GM21825 (cell line): ENCODE data around the gene SKI.

Source experiments
- ATAC-seq: cut with Tn5 transposase; IDR thresholded peaks from one replicate; pipeline ENCODE4 v1.9.1; 2021; ENCODE audit warnings: mild to moderate bottlenecking, moderate library complexity; ENCODE audit not compliant: unreplicated experiment

SKI gene

DNA sequence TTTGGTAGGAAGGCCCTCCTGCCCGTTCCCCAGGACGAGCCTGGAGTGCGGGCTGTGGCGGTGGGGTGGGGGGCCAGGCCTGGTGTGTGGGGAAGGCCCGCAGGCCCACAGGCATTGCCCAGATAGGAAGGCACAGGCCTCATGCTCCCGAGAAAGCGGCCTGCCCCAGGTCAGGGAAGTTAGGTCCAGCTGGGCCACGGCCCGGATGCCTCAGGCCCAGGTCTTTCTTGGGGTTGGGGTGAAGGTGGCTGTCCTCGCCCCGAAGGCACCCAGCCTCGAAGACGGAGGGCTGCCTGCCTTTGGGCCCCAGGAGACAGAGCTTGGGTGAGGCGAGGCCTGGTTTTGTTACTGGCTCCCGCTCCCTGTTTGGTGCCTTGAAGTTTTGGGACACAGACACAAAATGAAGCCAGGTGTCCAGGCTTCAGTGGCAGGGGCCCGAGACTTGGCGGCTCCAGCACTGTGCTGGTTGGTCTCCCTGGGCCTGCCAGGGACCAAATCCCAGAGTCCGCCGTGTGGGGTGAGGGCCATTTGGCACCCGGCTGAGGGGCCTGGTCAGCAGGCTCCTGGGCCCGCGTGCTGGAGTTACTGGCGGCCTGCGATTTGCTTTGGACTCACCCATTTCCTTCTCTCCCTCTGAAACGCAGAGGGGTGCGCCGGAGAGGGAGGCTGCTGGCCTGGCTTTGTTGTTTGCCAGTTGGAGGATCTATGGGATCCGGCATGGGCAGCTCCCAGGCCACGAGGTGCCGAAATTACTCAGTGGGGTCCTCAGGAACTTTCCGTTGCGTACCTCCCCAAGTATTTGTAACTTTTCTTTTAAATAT, 2.0 kb downstream of the SKI start:
- no peak for ATAC-seq

GRCh38 chr1:2230781-2231531, 2.8 kb downstream of the SKI start:
- no peak for ATAC-seq

GRCh38 chr1:2231532-2232254, 3.6 kb downstream of the SKI start:
- no peak for ATAC-seq

DNA sequence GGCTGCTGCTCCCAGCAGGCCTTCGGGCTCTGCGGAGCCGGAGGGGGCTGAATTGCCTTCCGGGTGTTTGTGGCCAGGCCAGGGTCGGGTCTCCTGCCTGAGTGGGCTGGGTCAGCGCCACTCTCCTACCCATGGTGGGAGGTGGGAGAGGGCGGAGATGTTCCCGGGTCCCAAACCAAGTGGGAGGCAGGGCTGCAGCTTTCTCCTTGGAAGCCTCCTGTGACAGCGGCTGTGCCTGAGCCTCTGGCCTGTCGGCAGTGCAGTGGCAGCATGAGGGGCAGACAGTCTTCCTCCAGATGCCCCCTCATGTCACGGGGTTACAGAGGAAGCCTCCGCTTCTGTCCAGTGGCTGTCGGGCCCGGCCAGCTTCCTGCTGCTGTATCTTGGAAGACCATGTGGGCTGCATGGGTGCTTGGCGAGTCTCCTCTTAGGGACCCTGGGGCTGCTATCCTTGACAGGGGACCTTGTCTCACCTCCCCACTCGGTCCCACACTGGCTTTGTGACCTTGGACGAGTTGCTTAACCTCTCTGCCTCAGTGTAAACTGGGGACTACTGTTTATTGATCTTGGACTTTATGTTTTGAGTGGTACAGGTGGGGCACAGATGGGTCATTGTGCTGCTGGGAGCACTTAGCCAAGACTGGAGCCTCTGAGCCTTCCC, 4.3 kb downstream of the SKI start:
- ATAC-seq: no peak

DNA sequence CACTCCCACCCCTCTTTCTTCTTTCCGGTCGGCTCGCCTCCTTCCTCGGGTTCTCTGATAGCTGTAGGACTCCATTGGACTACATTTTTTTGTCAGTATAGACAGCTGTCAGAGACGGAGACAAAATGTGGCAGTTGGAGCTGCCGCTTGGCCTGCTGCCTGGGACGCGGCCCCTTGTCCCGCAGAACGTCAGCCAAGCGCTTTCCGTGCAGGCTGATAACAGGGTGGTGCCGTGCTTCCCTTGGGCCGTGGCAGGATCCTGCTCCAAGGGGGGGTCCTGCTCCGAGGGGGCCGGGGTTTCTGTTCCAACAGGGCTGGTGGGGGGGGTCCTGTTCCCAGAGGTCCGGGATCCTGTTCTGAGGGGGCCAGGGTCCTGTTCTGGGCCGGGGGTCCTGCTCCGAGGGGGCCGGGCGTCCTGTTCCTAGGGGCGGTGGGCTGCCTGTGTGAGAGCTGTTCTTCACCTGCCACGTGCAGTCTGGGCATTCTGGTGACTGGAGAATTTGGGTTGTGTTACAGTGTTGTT, 4.9 kb downstream of the SKI start:
- ATAC-seq: no peak

DNA sequence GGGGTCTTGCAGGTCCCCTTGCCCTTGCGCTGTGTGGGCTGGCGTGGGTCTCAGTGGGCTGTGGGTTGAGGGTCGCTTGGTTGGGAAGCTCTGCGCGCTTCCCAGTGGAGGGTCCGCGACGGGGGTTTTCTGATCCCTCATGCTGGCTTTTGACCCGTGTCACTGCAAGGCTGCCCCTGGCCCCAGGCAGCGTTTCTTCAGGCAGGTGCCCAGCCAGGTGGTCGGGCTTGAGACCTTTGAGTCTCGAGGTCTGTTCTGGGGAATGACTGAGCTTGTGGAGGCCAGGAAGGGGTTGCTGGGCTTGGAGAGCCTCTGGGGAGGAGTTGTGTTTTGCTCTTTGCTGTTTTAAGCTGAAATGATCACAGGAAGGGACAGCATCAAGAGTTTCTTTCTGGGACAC, 5.3 kb downstream of the SKI start:
- no peak for ATAC-seq

DNA sequence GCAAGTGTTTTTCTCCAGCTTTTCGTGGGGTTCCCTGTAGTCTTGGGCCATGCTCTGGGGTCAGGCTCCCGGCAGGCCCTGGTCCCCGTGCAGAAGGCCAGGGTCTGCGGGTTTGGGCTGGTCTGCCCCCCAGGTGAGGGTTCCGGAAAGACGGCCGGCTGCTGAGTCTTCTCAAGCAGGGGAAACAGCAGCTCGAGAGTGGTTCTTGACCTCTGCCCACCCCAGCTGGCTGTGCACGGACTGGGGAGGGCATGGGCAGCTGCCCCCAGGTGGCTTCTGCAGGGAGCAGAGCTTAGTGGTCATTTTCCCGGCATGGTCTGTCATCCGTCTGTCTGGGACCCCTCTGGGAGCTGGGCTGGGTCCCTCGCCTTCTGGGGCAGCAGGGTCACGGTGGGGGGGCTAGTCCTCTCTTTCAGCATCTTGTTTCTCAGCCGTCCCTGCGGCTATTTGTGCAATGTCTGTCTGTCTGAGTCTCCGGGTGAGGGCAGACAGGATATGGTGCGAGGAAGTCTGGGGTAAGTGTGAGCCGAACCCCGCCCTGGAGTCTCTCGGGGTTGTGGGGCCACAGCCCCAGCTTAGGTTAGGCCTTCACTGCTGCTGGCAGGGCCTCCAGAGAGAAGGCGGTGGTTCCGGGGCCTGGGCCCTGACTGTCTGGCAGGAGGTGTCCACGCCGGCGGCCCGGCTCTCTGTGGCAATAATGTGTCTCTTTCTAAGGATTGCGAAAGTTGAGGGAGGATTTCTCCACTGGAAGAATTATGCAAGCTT, 6.1 kb downstream of the SKI start:
- ATAC-seq: peak; percentile 48

- ATAC-seq: no peak
Measured at GRCh38 chr1:2234762-2235113, 6.6 kb downstream of the SKI start.

- ATAC-seq: no peak
Measured at GRCh38 chr1:2235300-2235998, 7.3 kb downstream of the SKI start.

DNA sequence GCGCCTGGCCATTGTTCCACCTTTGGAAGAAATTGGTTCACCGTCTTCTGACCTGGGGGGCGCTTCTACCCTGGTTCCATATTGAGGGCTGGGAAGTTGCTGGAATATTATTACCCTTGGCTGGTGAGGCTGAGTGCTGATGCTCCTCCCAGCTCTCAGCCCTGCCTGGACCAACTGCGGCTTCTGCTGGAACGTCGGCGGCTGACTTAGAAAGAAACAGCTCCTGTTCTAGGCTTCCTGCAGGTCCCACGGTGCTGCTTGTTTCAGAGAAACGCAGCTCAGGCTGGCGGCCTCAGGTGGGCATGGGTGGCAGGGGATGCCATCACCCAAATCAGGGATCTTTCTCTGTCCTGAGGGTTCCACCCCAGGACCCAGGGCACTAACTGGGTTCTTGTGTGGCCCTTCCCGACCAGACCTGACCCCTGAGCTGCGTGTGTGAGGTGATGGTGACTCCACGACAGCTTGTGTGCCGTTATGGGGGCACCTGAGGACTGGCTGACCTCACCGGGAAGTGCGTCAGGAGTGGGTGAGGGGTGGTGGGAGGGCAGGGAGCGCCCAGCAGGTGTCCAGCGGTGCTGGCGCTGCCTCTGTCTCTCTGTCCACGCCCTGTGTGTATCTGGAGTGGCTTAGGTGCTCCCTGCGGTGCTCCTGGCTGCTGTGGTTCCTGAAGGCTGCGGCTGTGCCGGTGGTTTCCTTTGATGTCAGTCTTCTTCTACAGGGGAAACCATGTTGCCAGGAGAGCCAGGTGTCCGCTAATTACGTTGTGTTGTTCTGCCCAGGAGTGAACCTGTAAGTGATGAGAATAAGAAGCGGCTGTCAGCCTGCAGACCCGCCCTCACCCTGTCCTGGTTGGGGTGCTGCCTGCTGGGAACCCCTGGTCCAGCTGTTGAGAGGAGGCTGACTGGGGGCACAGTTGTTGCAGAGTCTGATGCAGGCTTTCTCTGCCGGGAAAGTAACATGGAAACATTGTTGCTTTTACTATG, 8.9 kb downstream of the SKI start:
- no peak for ATAC-seq

DNA sequence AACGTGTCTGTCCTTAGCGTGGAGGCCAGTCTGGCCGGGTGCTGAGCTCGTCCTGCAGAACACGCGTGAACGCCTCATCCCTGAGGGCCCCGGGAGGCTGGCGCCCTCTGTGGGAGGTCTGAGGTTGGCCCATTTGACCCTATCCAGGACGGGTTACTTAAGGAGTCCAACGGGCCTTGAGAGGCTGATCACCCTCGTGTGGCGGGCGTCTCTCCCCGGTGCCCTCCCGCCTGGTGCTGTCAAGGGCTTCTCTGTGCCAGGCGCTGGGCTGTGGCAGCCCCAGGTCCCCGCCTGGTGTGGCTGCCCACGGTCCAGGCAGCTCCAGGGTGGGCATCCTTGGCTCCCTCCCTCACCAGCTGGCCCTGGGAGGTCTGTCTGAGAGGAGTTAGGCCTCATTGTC, 9.7 kb downstream of the SKI start:
- ATAC-seq: no peak

- no peak for ATAC-seq
Measured at GRCh38 chr1:2238361-2239012, 10.4 kb downstream of the SKI start.

GRCh38 chr1:2239013-2239370, 10.9 kb downstream of the SKI start:
- ATAC-seq: no peak

DNA sequence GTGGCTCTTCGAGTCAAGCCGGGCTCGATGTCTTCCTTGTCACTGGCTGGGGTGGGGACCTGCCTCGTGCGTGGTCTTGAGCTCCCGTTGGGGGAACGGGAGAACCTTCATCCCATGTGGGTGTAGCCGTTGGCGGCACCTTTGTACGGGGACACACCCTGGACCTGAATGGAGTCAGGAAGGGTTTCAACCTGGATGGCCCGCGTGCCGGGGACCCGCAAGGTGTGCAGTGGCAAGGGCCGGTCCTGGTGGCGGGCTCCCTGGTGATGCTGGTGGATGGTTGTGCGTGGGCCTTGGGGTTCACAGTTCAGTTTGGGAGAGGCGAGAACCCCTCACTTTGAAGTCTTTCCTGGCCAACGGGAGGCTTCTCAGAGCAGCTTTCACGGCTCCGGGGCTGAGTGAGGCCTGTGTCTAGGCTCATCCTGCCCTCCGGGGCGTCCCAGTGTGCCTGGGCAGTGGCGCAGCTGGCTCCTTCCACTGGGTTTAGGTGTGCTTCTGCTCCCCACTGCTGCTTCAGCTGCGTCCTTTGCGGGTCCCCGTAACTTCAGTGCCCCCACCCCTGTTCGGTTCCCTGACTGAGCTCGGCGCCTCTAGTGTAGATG, 11.4 kb downstream of the SKI start:
- ATAC-seq: no peak

- no peak for ATAC-seq
Measured at GRCh38 chr1:2240270-2241156, 12.4 kb downstream of the SKI start.

- no peak for ATAC-seq
Measured at GRCh38 chr1:2241820-2242219, 13.7 kb downstream of the SKI start.
